ENCODE results near the gene COPS9.

The COPS9 gene

GRCh38 chr2:240132651-240132980, 3.5 kb downstream of the COPS9 start:
- DNase-seq, result no peak

GRCh38 chr2:240131941-240132650, 4.0 kb downstream of the COPS9 start:
- no peak for DNase-seq

- DNase-seq, result no peak
These were observed 4.8 kb downstream of the COPS9 start for GRCh38 chr2:240131296-240131695.

- DNase-seq, result no peak
These were observed 5.5 kb downstream of the COPS9 start for GRCh38 chr2:240130393-240131195.

GRCh38 chr2:240129731-240130392, 6.2 kb downstream of the COPS9 start:
- no peak for DNase-seq

- DNase-seq, result no peak
These were observed 6.8 kb downstream of the COPS9 start for GRCh38 chr2:240129311-240129710.

- DNase-seq, result no peak
These were observed 7.4 kb downstream of the COPS9 start for GRCh38 chr2:240128608-240129145.

- DNase-seq, result no peak
These were observed 8.0 kb downstream of the COPS9 start for GRCh38 chr2:240127911-240128607.

GRCh38 chr2:240127191-240127750, 8.8 kb downstream of the COPS9 start:
- no peak for DNase-seq

- DNase-seq, result no peak
These were observed 9.4 kb downstream of the COPS9 start for GRCh38 chr2:240126731-240127130.

- no peak for DNase-seq
These were observed 10.4 kb downstream of the COPS9 start for GRCh38 chr2:240125742-240126141.

- DNase-seq, result no peak
These were observed 11.5 kb downstream of the COPS9 start for GRCh38 chr2:240124651-240125030.

- no peak for DNase-seq
These were observed 12.1 kb downstream of the COPS9 start for GRCh38 chr2:240123821-240124650.

- DNase-seq, result no peak
These were observed 14.4 kb downstream of the COPS9 start for GRCh38 chr2:240121675-240122074.

- no peak for DNase-seq
These were observed 14.9 kb downstream of the COPS9 start for GRCh38 chr2:240121190-240121589.

- DNase-seq, result no peak
These were observed 21.9 kb downstream of the COPS9 start for GRCh38 chr2:240114233-240114632.

GRCh38 chr2:240112914-240113690, 23.0 kb downstream of the COPS9 start:
- no peak for DNase-seq

- DNase-seq, result no peak
These were observed 24.9 kb downstream of the COPS9 start for GRCh38 chr2:240111253-240111652.

- DNase-seq, result no peak
These were observed 26.7 kb downstream of the COPS9 start for GRCh38 chr2:240109386-240109785.

- no peak for DNase-seq
These were observed 28.7 kb downstream of the COPS9 start for GRCh38 chr2:240107477-240107796.

All from bone marrow (tissue), 2 donors.